GM12864 (cell line): ENCODE data around the gene COTL1.
"Not testable (repeated sequence)": the region's sequence is repeated elsewhere in the genome, so short reads cannot be mapped to it uniquely, and the experiment has no call there.

Source experiments
- DNase-seq: peaks from one replicate; pipeline ENCODE4 v3.0.0-alpha.2; 2011; ENCODE audit warnings: low read depth
- H3K4me3 ChIP-seq: 2 replicates; pipeline ENCODE4 v1.5.1; 2011; ENCODE audit warnings: mild to moderate bottlenecking, low read depth, low read length, control low read depth
- CTCF ChIP-seq: IDR thresholded peaks from 2 replicates; pipeline ENCODE4 v1.5.1; 2011; ENCODE audit warnings: low read depth, mild to moderate bottlenecking, moderate library complexity, low read length, control low read depth, inconsistent platforms; ENCODE audit errors: missing control alignments

Gene COTL1

GRCh38 chr16:84527532-84528269 lies 90.2 kb downstream of the COTL1 start:
- no peak for TF ChIP-seq CTCF
- DNase-seq: no peak

GRCh38 chr16:84526794-84527531 lies 90.9 kb downstream of the COTL1 start:
- DNase-seq: no peak
- H3K4me3 ChIP-seq: no peak overlapping the region
- no peak for TF ChIP-seq CTCF

More at GRCh38 chr16:84527532-84528269, 90.2 kb downstream of the COTL1 start:
- no peak overlapping the region for H3K4me3 ChIP-seq

GRCh38 chr16:84524941-84525581 lies 92.8 kb downstream of the COTL1 start:
- H3K4me3 ChIP-seq, DNase-seq: not testable (repeated sequence)

GRCh38 chr16:84524346-84524920 lies 93.4 kb downstream of the COTL1 start:
- TF ChIP-seq CTCF: no peak
- H3K4me3 ChIP-seq: no peak overlapping the region
- no peak for DNase-seq

- no peak for DNase-seq
- H3K4me3 ChIP-seq: no peak overlapping the region
- TF ChIP-seq CTCF: no peak
These were observed 96.4 kb downstream of the COTL1 start for GRCh38 chr16:84521497-84521770.

- no peak overlapping the region for H3K4me3 ChIP-seq
- no peak for TF ChIP-seq CTCF
- DNase-seq: no peak
These were observed 97.0 kb downstream of the COTL1 start for GRCh38 chr16:84520725-84521496.

- TF ChIP-seq CTCF: no peak
- no peak for DNase-seq
- H3K4me3 ChIP-seq: no peak overlapping the region
These were observed 98.0 kb downstream of the COTL1 start for GRCh38 chr16:84519855-84520254.
